DOHH2 (cell line): ENCODE results near the gene MRC2.

ENCODE experiments used
- CTCF ChIP-seq: fragments of 200-600 bp; sonication (generic); IDR thresholded peaks from one replicate; pipeline ENCODE4 v1.5.1; 2014; ENCODE audit warnings: antibody characterized with exemption, mild to moderate bottlenecking, low read depth, low read length; ENCODE audit not compliant: poor library complexity, severe bottlenecking
- EZH2phosphoT487 ChIP-seq: fragments of 200-600 bp; sonication (generic); IDR thresholded peaks from 2 replicates; pipeline ENCODE4 v1.6.1; 2017; ENCODE audit warnings: borderline replicate concordance, mild to moderate bottlenecking, antibody characterized with exemption, low read length, moderate library complexity, mixed read lengths

- TF ChIP-seq EZH2phosphoT487: no peak
- no peak for TF ChIP-seq CTCF
Measured at GRCh38 chr17:62705156-62705777, 77.8 kb downstream of the MRC2 start.
